ENCODE results near the gene GFOD1.
"Not testable (repeated sequence)": the region's sequence is repeated elsewhere in the genome, so short reads cannot be mapped to it uniquely, and the experiment has no call there.

GFOD1 gene

DNA sequence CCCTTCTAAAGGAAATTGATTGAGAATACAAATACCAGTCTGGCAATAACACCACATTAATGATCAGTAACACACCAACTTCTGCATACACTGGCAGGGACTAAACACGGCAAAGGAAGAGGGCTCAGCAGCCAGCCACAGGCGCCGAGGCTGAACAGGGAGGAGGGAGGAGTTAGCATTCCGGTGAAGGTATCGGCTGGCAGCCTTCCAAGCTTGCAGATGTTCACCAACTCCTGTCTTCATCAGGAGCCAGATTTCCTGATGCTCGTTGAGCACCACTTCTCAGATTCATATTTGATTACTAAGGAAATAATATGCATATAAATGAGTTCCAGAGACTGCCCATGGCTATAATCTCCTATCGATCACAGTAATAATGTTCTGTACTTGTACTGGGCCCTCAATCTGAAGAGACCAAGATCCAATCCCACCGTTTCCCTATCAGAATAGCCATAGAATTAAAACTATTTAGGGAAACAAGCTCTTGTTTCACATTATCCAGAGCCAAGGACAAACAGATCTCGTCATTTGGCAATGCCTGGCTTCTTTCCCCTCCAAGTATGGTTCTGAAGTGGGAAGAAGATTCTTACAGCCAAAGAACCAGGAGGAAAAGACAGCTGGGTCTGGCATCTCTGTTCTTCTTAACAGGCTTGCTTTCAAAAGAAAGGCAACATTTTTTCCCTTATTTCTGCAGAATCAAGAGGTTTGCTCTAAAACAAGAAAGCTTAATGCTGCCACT is 42.2 kb downstream of the GFOD1 start:
- DNase-seq (ENCODE audit: extremely low read depth, low read depth) = no peak
- TF ChIP-seq, protein P1, sequence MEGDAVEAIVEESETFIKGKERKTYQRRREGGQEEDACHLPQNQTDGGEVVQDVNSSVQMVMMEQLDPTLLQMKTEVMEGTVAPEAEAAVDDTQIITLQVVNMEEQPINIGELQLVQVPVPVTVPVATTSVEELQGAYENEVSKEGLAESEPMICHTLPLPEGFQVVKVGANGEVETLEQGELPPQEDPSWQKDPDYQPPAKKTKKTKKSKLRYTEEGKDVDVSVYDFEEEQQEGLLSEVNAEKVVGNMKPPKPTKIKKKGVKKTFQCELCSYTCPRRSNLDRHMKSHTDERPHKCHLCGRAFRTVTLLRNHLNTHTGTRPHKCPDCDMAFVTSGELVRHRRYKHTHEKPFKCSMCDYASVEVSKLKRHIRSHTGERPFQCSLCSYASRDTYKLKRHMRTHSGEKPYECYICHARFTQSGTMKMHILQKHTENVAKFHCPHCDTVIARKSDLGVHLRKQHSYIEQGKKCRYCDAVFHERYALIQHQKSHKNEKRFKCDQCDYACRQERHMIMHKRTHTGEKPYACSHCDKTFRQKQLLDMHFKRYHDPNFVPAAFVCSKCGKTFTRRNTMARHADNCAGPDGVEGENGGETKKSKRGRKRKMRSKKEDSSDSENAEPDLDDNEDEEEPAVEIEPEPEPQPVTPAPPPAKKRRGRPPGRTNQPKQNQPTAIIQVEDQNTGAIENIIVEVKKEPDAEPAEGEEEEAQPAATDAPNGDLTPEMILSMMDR (IDR thresholded peaks at IDR 0.05; ENCODE audit: low read depth, low read length) = no peak

DNA sequence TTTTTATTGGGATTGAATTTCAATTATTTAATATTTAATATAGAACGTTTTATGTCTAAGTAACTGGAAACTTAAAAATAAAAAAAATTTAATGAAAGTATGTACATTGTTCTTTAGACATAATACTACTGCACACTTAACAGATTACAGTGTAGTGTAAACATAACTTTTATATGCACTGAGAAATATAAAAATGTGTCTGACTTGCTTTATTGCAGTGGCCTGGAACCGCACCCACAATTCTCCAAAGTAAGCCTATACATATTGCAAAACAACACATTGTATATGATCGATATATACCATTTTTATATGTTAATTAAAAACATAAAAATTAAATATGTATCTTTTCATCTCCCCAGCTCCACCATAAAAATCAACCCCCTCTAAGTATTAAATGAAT is 42.8 kb downstream of the GFOD1 start:
- no peak for DNase-seq (ENCODE audit: extremely low read depth, low read depth)
- TF ChIP-seq, protein P1 (IDR thresholded peaks at IDR 0.05; ENCODE audit: low read depth, low read length) = no peak

DNA sequence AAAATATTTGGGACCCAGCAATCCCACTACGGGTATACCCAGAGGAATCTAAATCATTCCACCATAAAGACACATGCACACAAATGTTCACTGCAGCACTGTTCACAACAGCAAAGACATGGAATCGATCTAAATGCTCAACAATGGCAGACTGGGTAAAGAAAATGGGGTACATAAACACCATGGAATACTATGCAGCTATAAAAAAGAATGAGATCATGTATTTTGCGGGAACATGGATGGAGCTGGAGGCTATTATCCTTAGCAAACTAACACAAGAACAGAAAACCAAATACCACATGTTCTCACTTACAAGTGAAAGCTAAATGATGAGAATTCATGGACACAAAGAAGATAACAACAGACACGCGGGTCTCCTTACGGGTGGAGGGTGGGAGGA is 43.4 kb downstream of the GFOD1 start:
- DNase-seq (ENCODE audit: extremely low read depth, low read depth) = not testable (repeated sequence)

DNA sequence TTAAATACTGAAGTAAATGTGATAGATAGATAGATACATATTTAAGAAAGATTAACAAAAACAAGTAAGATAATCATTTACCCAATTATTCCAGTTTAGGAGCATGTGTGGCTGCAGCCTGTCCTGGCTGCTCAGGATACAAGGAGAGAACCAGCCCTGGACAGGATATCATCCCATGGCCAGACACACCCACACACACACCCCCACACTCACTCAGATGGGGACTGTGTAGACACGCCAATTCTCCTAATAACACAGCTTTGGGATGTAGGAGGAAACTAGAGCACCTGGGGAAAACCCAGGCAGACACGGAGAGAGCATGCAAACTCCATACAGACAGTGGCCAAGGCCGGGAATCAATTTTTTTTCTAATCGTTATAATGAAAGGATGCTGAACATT is 45.6 kb downstream of the GFOD1 start:
- TF ChIP-seq, protein P1 (IDR thresholded peaks at IDR 0.05; ENCODE audit: low read depth, low read length) = no peak

DNA sequence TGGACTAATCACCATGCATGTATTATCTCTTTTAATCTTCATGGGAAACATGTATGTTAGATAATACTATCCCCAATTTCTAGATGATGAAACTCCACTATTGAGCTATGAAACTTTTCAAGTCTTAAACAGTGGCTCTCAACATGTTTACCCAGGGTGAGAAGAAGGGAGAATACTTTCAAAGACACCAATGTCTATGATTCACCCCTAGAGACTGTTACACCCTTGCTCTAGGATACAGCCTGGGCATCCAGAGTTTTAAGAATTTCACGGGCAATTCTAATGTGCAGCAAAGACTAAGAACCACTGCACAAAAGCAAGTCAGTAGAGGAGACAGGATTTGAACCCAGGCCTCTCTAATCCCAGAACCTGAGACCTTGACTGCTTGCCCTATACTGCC is 47.8 kb downstream of the GFOD1 start:
- TF ChIP-seq, protein P1 (IDR thresholded peaks at IDR 0.05; ENCODE audit: low read depth, low read length) = no peak

More for the DNA sequence above, 45.6 kb downstream of the GFOD1 start:
- DNase-seq (ENCODE audit: extremely low read depth, low read depth) = no peak

DNA sequence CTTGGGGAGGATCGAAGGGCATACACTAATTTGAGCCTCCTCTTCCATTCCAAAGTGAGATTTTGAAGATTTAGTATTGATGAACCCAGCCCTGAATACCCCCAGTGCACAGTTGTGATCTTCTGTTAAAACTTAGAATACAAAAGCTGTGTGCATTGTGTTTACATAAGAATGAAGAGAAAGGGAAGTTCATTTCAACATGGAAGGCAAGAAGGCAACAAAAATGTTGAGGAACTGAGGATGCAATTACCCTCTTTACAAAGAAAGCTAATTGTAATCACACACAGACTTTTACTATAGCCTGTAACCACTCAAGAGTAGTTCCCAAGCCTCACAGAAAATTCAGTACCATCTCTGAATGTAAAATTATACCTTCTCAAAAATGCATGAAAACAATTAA is 49.3 kb downstream of the GFOD1 start:
- TF ChIP-seq, protein P1 (IDR thresholded peaks at IDR 0.05; ENCODE audit: low read depth, low read length) = no peak
- no peak for DNase-seq (ENCODE audit: extremely low read depth, low read depth)

More for the DNA sequence above, 47.8 kb downstream of the GFOD1 start:
- DNase-seq (ENCODE audit: extremely low read depth, low read depth) = no peak

DNA sequence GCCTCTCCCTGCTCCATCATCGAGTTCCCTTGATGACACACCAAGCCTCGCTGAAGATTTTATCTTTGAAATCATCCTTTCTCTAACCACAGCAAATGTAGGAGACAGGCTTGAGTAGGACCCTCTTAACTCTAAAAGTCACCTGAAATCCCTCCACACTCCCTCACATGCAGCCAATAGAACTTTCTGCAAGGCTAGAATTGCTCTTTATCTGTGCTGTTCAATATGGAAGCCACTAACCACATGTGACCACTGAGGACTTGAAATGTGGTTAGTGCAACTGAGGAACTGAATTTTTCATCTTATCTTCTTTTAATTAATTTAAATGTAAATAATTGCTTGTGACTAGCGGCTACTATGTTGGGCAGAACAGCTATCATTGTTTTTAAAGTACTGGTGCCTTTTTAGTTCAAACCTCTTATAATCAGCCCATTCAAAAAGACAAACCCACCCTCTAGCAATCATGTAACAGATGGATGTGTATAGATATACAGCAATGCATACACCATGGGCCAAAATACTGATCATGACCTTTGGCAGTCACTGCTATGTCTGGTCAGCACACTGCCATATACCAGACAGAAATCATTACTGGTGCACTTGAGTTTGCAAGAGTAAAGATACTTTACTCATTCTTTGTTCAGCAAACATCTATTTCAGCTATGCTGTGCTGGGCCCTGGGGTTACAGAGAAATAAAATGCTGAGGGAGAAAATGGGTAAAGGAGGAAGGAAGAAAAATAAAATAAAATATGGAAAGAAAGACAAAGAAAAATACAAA is 50.0 kb downstream of the GFOD1 start:
- DNase-seq (ENCODE audit: extremely low read depth, low read depth) = no peak

More for the DNA sequence above, 50.0 kb downstream of the GFOD1 start:
- TF ChIP-seq, protein P1 (IDR thresholded peaks at IDR 0.05; ENCODE audit: low read depth, low read length) = no peak
